Lower leg skin (tissue), 3 donors: ENCODE results near the gene RBM20.

Experiments used
- POLR2A ChIP-seq, 2 donors: fragments of 450-650 bp; IDR thresholded peaks; one replicate each; pipeline ENCODE4 v1.6.1; 2016 to 2017; ENCODE audit warnings: antibody characterized with exemption in 2 of 2, mild to moderate bottlenecking in 1 of 2, moderate library complexity in 1 of 2
- TF ChIP-seq, protein P1 (sequence below), 3 donors: fragments of 450-650 bp; IDR thresholded peaks; one replicate each; pipeline ENCODE4 v1.5.1; 2016; ENCODE audit warnings: antibody characterized with exemption in 3 of 3, mild to moderate bottlenecking in 3 of 3, moderate library complexity in 2 of 3

DNA sequence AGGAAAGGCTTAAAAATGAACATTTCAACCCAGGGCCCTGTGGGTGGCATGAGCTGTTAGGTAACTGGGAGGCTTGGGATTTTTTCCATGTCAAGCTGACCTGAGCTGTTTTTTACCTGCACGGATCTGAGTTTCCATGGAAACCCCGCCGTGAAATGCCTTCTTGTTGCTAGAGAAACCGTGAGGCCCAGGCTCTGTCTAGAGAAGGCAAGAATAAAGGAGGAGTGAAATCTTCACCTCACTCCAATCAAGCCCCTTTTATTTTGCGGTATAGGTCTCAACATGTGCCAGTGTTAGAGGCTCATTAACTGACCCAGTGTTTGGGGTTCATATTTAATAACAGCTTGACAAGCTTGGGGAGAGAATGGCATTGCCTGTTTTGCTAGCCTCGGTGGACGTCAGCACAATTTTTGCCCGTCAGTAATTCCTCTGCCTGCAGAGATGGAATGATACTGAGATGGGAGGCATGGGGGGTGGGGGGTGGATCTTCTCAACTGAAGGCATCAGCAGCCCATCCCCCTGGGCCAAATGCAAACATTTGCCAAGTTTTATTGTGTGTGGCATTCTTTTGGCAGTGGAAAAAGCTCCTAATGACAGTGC lies 178.7 kb downstream of the RBM20 start:
- TF ChIP-seq, protein P1, sequence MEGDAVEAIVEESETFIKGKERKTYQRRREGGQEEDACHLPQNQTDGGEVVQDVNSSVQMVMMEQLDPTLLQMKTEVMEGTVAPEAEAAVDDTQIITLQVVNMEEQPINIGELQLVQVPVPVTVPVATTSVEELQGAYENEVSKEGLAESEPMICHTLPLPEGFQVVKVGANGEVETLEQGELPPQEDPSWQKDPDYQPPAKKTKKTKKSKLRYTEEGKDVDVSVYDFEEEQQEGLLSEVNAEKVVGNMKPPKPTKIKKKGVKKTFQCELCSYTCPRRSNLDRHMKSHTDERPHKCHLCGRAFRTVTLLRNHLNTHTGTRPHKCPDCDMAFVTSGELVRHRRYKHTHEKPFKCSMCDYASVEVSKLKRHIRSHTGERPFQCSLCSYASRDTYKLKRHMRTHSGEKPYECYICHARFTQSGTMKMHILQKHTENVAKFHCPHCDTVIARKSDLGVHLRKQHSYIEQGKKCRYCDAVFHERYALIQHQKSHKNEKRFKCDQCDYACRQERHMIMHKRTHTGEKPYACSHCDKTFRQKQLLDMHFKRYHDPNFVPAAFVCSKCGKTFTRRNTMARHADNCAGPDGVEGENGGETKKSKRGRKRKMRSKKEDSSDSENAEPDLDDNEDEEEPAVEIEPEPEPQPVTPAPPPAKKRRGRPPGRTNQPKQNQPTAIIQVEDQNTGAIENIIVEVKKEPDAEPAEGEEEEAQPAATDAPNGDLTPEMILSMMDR (IDR thresholded peaks at IDR 0.05): no peak
- no peak for TF ChIP-seq POLR2A (IDR thresholded peaks at IDR 0.05)
